KBM-7 (cell line): ENCODE data around the gene SENP5.

Experiments
- DNase-seq: peaks from one replicate; pipeline ENCODE4 v3.0.0-alpha.2; 2015
- in situ Hi-C: fragments of 300-500 bp; cut with MboI; formaldehyde crosslinking; loops from 2 replicates; pipeline ENCODE4 v1.14.3; 2020; ENCODE audit warnings: low sequenced_read_pairs, low pct_unique_long_range_greater_than_20kb, mixed read lengths

SENP5 gene

GRCh38 chr3:196875258-196875657, 7.5 kb downstream of the SENP5 start:
- in situ Hi-C loops: no loop called here
- DNase-seq: no peak

GRCh38 chr3:196883361-196883760, 15.6 kb downstream of the SENP5 start:
- no peak for DNase-seq
- in situ Hi-C loops: no loop called here

GRCh38 chr3:196886144-196886543, 18.4 kb downstream of the SENP5 start:
- in situ Hi-C loops: no loop called here
- no peak for DNase-seq

GRCh38 chr3:196889844-196890708, 22.4 kb downstream of the SENP5 start:
- DNase-seq: no peak
- in situ Hi-C loops: no loop called here

- DNase-seq: no peak
- in situ Hi-C loops: no loop called here
Measured at GRCh38 chr3:196894557-196895295, 27.0 kb downstream of the SENP5 start.

GRCh38 chr3:196896229-196896628, 28.5 kb downstream of the SENP5 start:
- in situ Hi-C loops: no loop called here

GRCh38 chr3:196901768-196902167, 34.0 kb downstream of the SENP5 start:
- in situ Hi-C loops: no loop called here
- no peak for DNase-seq

More at GRCh38 chr3:196896229-196896628, 28.5 kb downstream of the SENP5 start:
- no peak for DNase-seq

- in situ Hi-C loops: no loop called here
- DNase-seq: no peak
Measured at GRCh38 chr3:196902296-196902695, 34.6 kb downstream of the SENP5 start.

GRCh38 chr3:196903740-196904139, 36.0 kb downstream of the SENP5 start:
- in situ Hi-C loops: no loop called here
- no peak for DNase-seq

- in situ Hi-C loops: no loop called here
- DNase-seq: no peak
Measured at GRCh38 chr3:196914866-196915265, 47.1 kb downstream of the SENP5 start.

- no peak for DNase-seq
- in situ Hi-C loops: no loop called here
Measured at GRCh38 chr3:196915375-196915774, 47.7 kb downstream of the SENP5 start.

- in situ Hi-C loops: no loop called here
- DNase-seq: no peak
Measured at GRCh38 chr3:196916221-196916620, 48.5 kb downstream of the SENP5 start.

- in situ Hi-C loops: no loop called here
Measured at GRCh38 chr3:196916995-196917394, 49.3 kb downstream of the SENP5 start.

GRCh38 chr3:196918968-196919367, 51.2 kb downstream of the SENP5 start:
- in situ Hi-C loops: no loop called here
- DNase-seq: no peak

More at GRCh38 chr3:196916995-196917394, 49.3 kb downstream of the SENP5 start:
- no peak for DNase-seq

- DNase-seq: no peak
- in situ Hi-C loops: no loop called here
Measured at GRCh38 chr3:196920733-196921132, 53.0 kb downstream of the SENP5 start.

- DNase-seq: no peak
- in situ Hi-C loops: no loop called here
Measured at GRCh38 chr3:196927571-196928453, 60.1 kb downstream of the SENP5 start.

GRCh38 chr3:196931157-196931556, 63.4 kb downstream of the SENP5 start:
- in situ Hi-C loops: no loop called here

GRCh38 chr3:196931828-196932587, 64.3 kb downstream of the SENP5 start:
- no peak for DNase-seq
- in situ Hi-C loops: no loop called here

More at GRCh38 chr3:196931157-196931556, 63.4 kb downstream of the SENP5 start:
- no peak for DNase-seq

- no peak for DNase-seq
- in situ Hi-C loops: no loop called here
Measured at GRCh38 chr3:196932600-196932999, 64.9 kb downstream of the SENP5 start.
